Left forelimb (tissue), 1 donor: ENCODE measurements around the gene SLC47A2.

ENCODE experiments used
- DNase-seq: peaks from one replicate; pipeline ENCODE4 v3.0.0-alpha.2; 2018; ENCODE audit warnings: low spot score

SLC47A2 gene

DNA sequence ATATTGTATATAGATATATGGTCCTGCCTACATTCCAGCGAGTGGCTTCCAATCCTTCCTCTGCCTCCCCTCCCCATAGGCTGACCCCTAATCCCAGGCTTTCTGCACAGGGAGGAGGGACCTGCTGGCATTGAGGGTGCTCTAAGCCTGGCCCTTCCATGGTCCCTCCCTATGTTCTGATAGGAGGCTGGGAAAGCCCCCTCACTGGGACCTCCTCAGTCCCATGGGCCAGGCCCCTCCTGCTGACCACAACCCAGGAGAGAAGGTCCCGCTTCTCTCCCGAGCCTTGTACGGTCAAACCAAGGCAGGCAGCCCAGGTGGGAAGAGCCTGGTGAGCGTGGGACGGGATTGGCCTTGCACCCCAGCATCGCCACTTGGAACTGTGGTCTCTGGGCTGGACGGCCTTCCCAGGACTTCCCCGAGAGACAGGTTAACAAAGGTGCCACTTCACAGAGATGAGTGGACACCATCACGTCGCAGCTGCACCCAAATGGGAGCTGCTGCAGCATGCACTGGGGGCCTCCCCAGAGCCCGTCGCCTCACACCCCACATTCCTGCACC lies 30.9 kb upstream of the SLC47A2 start:
- no peak for DNase-seq

DNA sequence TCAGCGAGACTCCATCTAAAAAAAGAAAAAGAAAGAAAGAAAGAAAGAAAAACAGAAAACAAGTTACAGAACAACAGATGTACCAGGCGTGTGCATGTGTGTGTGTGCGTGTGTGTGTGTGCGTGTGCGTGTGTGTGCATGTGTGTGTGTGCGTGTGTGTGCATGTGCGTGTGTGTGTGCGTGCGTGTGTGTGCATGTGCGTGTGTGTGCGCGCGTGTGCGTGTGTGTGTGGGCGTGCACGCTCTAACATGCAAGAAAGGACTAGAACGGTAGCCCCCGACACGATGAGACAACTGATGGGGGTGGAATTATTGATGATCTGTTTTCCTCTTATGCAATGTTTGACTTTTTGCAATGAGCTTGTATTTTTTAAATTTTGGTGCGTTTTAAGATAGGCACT lies 30.1 kb upstream of the SLC47A2 start:
- DNase-seq = no peak

DNA sequence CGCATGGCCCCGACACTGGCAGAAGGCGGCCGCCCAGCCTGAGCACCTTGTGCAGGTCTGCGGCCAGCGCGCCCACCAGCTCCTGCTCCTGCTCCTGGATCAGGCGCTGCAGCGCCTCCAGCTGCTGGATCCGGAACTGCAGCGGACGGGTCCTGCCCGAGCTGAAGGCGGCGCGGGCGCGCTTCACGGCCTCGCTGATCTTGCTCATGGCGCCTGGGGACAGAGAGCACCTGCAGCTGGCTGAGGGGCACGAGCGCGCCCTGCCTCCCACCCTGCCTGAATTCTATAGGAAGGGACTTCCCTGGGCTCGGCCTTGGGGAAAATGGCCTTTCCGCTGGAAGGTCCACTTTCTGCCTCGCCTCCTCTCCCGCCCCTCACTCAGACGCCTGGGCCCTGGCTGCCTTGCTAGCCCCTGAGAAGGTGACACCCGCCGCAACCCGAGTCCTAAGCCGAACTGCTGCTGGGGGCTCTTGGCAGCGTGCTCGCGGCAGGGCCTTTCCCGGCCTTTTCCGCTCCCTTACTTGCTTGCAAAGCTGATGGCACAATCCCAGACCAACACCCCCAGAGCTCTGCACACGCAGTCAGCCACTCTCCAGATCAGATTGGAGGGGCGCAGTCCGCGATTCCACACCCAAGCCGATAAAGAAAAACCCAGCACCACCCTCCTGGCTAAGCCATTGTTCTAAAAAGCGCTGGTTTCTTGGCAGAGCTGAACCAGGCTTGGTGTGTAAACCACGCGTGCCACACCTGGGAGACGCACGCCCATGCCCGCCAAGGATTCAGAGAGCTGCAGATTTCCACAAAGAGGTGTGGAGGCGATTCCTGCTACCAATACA lies 28.8 kb upstream of the SLC47A2 start:
- DNase-seq = peak; percentile 86

DNA sequence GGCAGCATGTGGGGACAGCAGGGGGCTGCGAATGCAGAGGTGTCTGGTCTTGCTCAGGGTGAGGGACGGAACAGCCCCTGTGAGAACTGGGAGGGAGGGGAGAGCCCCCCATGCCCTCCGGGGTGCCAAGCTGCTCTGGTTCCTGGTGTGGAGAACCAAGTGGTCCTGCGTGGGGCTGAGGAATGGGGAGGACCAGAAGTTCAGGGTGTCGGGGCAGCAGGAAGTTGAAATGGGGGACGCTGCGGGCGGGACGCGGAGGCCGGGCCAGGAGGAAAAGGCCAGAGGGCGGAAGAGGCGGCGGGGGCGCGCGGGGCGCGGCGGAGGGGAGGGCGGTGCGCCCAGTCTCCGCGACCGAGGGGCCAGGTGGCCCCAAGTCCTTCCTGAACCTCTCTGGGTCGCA lies 28.1 kb upstream of the SLC47A2 start:
- DNase-seq = no peak

DNA sequence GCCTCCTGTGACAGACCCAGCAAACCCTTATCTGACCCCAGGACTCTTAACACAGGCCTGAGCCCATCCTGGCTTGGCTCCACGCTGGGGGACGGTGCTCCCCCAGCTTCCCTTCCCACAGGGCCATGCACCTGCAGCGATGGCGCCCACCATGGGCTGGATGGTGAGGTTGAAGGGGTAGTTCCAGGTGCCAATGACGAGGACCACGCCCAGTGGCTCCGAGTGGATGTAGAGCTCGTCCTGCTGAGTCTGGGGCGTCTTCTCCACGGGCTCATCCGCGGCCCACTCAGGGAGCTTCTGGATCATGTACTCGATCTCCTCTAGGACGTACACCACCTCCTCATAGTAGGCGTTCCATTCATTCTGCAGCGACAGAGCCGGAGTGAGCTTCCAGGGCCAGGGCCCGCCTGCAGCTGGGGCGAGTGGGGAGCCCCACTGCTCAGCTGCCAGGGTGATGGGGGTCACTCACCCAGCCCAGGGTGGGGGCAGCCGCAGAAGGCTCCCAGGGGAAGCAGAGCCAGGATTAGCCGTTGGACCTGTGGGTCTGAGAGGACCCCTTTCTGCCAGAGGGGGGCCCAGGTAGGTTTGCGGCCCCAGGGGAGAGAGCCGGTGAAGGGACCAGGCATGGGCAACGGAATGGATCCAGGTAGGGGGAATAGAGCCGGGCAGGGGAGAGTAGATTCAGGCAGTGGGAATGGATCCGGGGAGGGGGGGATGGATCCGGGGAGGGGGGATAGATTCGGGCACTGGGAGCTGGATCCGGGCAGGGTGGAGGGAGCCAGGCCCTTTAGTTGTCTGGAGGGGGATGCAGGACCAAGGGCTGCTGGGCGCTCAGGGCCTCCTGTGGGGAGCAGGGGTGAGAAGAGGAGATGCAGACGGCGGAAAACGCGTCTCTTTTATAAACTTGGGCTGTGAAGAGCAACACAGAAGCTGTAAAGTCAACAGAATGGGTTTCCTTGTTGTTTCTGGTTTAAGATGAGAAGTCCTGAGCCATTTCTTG lies 27.0 kb upstream of the SLC47A2 start:
- no peak for DNase-seq

DNA sequence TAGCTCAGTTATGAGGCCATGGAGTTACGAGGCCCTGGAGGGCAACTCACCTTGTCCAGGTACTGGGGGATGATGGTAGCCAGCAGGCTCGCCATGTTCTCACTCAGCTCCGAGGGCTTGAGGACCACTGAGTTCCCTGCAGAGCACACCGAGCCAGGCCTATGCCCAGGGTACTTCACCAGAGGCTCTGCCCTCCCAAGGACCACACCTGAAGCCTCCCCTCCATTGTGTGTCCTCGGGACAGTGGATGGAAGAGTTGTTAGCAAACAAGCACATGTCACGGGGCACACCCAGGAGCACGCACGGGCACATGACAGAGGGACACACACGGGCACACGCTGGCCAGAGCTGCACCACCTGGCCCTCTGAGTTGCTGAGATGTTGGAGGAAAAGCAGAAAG lies 26.1 kb upstream of the SLC47A2 start:
- no peak for DNase-seq

DNA sequence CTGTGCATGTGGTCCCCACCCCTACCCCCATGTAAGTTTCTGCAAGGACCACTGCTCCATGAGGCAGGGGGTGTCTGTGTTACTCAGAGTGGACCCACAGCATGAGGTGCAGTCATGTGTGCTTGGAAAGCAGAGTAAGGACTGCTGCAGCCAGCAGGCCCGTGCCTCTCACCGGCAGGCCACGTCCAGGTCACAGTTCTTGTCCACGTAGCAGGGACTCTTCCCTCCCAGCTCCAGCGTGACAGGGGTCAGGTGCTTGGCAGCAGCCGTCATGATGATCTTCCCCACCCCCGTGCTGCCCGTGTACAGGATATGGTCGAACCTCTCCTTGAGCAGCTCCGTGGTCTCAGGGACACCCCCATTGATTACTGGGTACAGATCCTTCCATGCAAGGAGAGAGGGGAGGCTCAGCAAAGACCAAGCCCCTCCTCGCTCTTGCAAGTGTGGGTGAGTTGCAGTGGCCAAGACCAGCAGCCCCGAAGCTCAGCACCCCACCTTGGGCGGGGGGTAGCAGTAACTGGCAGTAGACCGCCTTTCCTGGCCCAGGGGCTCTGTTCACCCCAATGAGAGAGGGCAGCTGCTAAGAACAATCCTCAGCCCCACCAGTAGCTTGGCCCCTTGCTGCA lies 25.6 kb upstream of the SLC47A2 start:
- no peak for DNase-seq

DNA sequence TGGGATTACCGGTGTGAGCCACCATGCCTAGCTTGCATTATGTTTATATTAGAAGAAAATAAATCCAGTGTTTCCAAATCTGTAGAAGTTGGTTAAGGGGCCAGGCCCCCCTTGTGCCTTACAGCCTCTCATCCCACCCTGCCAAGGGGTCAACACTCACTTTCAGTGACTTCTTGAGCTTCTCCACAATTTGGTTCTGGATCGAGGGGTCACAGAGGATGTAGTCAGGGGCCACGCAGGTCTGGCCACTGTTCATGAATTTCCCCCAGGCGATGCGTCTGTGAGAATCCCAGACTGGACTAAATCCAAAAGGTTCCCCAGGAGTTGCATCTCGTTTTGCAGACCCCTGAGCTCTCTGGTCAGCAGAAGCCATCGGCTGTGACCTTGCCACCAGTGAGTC lies 24.5 kb upstream of the SLC47A2 start:
- no peak for DNase-seq

DNA sequence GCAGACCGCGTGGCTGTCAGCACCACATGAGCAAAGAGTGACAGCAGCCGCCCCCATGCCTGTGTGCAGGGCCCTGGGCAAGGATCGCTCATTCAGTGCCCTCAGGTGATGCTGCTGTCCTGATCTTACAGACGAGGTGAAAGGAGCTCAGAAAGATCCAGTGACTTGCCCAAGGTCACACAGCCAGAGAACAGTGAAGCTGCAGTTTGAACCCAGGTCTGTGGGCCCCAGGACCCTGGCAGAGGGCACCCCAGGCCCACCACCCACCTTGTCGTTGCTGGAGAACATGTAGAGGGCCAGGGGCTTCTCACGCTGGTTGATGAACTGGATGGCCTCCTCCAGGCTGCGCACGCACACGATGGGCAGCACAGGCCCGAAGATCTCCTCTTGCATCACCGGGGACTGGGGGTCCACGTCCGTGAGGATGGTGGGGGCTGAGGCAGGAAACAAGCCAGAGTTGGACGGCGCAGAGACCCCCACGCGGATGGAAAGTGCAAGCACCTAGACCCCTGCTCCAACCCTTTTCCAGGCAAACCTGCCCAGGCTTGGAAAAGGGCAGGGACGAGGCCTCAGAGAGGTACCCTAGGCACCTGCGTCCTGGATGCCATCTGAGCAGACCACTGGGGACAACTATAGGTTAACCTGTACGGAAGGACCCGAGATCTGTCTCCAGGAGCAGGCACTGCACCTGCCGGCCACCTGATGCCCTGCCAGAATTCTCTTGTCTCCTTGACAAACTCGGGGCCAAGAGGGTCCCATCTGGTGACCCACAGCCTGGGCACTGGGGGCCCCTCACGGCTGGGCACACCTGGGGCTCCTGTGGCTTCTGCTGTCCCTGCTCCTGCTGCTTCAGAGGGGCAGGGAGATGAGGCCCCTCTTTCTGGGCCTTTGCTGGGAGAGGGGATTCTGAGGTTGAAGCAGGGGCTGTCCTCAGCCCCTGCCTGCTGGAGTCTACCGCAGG lies 23.1 kb upstream of the SLC47A2 start:
- DNase-seq = no peak

DNA sequence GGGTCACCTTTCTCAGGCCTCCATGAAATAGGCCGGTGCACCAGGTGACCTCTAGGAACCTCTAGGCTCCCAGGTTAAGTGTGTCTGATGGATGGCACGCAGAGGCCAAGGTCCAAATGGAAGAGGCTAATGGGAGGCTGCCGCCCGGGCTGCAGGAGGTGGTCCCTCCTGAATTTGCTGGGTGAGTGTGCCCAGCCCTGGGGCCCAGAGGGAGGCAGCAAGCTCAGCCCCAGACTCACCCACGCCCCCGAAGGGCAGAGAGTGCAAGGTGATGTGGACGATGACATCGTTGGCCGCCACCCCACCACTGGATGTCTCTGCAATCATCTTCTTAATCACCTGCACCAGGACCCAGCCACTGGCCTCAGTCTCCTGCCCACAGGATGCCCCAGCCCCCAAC lies 22.4 kb upstream of the SLC47A2 start:
- no peak for DNase-seq

DNA sequence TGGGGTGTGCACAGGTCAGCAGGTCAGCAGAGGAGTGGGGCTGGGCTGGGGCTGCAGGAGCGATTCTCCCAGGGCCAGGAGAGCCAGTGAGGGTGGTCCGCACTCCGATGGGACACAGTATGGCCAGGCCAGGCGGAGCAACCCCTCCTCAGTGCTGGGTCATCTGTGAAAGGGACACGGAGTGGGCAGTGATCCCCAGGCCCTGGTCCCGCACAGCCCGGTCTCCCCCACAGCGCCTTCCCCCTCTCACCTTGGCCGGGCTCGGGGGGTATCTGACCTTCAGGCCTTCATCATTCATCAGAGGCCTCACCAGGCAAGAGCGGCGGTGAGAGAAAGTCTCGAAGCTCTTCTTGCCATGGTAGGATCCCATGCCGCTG lies 21.7 kb upstream of the SLC47A2 start:
- no peak for DNase-seq

DNA sequence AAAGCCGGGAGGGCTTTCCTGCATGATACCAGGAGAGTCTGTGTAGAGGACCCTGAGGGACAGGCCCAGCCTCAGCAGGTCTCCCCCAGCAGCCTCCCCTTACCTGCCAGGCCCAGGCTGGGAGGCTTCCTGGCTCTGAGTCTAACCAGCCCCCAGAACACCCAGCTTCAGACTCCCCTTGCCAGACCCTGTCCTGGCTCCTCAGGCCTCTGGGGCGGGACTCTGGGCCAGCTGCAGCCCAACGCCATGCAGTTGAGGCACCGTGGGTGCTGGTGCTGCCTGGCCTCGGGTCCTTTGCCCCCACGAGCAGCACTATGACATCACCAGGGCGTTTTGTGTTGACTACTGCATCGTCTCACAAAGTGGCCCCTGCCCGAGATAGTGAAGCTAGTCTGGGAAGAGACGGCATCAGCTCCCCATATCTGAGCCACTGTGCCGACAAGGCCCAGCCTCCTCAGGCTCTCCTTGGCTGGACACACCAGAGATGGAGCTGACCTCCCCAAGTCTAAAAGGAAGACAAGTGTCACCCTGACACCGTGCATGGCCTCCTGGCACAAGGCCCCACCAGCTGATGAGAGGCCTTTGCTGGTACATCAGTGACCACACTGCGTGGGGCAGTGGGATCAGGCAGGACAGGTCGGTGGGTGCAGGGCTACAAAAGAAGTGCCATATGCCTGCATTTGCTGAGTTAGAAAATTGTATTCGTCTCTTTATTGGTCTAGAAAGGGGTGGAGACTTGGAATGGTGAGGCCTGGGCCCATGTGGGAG lies 21.1 kb upstream of the SLC47A2 start:
- no peak for DNase-seq

DNA sequence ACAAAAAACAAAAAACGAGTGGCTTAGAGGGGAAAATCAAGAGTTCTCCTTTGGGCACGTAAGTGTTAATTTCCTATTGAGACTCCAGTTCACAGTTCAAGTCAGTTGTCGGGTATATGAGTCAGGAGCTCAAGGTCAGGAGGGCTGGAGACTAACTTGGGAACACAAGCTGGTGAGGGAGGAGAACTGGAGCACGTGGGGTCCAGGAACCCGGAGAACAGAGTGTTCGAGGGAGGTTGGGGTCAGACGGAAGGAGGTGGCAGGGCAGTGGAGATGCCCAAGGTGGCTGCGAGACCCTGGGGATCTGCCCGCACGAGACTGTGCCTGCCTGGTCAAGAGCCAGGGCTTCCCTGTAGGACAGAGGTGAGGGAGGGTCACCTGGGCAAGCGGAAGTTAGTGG lies 19.7 kb upstream of the SLC47A2 start:
- DNase-seq = no peak

DNA sequence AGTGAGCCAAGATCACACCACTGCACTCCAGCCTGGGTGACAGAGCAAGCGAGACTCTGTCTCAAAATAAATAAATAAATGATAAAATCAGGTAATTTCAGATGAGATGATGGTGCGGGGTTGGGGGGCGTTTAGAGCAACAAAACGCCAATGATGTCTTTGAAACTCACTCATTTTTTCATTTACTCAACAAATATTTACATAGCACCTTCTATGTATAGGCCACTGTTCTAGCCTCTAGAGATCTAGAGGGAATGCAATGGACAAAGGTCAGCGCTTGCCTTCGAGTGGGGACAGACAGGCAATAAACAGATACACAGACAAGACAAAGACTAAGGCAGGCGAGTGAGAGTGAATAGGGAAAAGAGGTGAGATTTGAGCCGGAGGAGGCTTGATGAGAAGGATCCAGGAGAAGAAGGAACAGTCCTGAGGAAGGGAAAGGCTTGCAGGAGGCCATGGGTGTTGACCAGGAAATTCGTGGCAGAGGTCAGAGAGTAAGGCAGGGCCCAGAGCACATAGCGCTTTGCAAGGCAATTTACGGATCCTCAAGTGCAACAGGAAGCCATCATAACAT lies 17.7 kb upstream of the SLC47A2 start:
- DNase-seq = no peak

DNA sequence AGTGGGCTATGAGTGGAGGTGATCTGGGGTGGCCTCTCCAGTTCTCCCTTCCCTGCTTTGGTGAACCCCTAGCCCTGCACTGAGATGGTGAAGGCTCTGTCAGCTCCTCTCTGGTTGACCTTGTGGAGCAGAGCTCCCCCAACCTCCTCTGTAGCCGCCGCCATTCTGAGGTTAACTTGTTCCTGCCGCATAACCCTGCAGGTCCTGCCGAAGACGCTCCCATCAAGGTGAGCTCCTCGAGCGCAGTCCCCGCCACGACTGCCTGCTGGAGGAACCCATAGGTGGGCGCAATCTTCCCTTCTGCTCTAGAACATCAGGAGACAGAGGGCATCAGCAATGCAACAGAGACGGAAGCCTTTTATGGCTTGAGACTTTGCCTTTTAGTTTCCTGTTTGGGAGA lies 15.2 kb upstream of the SLC47A2 start:
- no peak for DNase-seq

DNA sequence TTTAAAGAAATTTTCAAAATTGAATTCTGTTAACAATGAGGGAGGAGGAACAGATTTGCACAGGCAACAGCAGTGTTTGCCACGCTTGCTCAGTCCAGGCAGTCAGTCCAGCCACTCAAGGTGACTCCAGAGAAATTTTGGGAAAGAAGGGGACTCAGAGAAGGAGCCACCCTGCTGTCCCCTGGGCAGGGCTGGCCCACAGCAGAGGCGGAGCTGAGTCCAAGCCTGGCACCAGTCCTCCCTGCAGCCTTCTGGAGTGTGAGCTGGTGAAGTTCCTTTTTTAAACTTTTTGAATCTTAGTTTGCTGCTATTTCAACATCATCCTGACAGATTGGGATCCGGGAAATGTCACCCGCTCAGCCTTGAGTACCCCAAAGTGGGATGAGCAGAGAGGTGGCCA lies 14.5 kb upstream of the SLC47A2 start:
- DNase-seq = no peak

DNA sequence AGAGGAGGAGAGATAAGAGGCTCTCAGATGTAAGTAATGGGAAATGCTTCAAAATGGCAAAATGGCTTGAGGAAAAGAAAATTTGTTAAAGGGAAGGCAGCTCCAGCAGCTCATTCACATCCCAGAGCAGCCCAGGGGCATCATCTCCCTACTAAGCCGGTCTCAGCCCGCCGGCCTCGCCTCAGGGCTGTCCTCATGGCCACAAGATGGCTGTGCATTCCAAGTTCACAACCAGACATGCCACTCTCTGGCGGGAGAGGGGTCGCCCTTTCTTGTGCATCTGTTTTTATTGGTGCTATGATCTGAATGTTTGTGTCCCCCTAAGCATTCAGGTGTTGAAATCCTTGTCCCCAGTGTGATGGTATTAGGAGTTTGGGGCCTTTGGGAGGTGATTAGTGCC lies 13.5 kb upstream of the SLC47A2 start:
- no peak for DNase-seq

DNA sequence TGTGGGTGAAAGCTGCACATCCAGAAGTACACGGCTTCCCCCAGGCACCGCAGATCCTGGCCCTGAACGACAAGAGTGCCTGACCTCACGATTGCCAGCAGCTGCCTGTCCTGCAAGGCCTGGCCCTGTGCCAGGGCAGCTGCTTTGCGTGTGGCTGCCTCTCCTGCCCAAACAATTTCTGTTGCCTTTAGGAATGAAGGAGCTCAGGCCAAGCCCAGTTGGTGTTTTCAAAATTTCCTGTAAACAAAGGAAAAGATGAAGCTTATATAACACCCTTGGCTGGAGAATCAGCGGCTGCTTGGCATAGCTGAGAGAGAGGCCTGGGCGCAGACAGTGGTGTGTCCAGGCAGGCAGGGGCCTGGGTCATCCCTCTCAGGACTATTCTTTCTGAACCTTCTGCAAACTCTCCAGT lies 11.7 kb upstream of the SLC47A2 start:
- DNase-seq = peak; percentile 85

DNA sequence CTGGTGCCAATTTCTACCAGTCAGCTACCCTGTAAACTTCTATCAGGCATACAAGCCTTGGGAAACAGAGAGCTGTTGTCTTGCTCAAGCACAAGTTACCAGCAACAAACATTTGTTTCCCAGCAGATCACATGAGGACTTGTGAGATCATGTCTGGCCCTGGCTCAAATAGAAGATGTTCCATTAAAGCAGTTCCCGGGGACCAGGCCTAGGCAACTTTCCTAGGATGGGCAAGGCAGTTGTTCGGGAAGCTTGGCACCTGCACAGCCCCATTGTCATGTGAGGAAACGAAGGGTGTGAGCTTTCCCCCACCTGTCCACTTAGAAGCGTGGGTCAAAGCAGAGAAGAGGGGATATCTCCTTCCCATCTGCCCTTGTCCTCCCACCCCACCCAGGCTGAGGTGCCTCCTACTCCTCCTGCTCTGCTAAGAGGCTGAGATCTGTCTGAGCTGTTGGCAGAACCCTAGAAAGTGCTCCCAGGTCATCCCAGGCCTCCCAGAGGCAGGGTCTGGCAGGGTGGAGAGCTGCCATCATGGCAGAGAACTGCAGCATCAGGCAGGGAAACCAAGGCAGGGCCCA lies 11.2 kb upstream of the SLC47A2 start:
- peak; percentile 77 for DNase-seq
